ENCODE results near the gene OSBPL3. TPM values are rescaled to one million over a fixed set of nuclear protein-coding genes. Genes with fewer than 3 reads are reported as not detected.
A peak's percentile ranks its signal among the peaks of the same experiment; 100 is the strongest.

The OSBPL3 gene
- total and polyA plus RNA-seq, 2 donors (not counting 1 experiment from before 2014, with no cell fraction given), result 22.7 to 70.2 TPM

GRCh38 chr7:24827027-24827426, 153.0 kb downstream of the OSBPL3 start:
- Histone ChIP-seq H4K20me1 (ENCODE audit: control insufficient read depth, extremely low read depth, insufficient read depth, low read length) (no peaks in the 10 kb centered on the region), H3K27ac (ENCODE audit: insufficient read depth, low read length) (peak overlapping the region; percentile 14), H3K36me3 (ENCODE audit: control insufficient read depth, insufficient read depth, low read length) (peaks cover 4% of the 10 kb centered on the region), H3K9me3 (ENCODE audit: control insufficient read depth, insufficient read depth, low read depth, low read length) (no peaks in the 10 kb centered on the region), H3K4me1 (ENCODE audit: control insufficient read depth, extremely low read depth, insufficient read depth, low read length) (peaks cover 37% of the 10 kb centered on the region), H3K27me3 (ENCODE audit: control insufficient read depth, insufficient read depth, low read length) (no peaks in the 10 kb centered on the region), H3K4me3 (replicated peaks in 1 of 4; ENCODE audit: control extremely low read depth in 1 of 4, insufficient read depth in 1 of 4, low read depth in 3 of 4, low read length in 4 of 4) (no peak overlapping the region), H3K79me2 (ENCODE audit: control insufficient read depth, insufficient read depth, low read length) (no peaks in the 10 kb centered on the region), H3K4me2 (ENCODE audit: extremely low read depth, insufficient read depth, low read length) (no peak overlapping the region), H3K9ac (ENCODE audit: insufficient read depth, low read length) (no peak overlapping the region), H2AFZ (ENCODE audit: low read length) (no peak overlapping the region)
- no peak for DNase-seq (ENCODE audit: low read depth in 2 of 2)
- TF ChIP-seq, protein P1, sequence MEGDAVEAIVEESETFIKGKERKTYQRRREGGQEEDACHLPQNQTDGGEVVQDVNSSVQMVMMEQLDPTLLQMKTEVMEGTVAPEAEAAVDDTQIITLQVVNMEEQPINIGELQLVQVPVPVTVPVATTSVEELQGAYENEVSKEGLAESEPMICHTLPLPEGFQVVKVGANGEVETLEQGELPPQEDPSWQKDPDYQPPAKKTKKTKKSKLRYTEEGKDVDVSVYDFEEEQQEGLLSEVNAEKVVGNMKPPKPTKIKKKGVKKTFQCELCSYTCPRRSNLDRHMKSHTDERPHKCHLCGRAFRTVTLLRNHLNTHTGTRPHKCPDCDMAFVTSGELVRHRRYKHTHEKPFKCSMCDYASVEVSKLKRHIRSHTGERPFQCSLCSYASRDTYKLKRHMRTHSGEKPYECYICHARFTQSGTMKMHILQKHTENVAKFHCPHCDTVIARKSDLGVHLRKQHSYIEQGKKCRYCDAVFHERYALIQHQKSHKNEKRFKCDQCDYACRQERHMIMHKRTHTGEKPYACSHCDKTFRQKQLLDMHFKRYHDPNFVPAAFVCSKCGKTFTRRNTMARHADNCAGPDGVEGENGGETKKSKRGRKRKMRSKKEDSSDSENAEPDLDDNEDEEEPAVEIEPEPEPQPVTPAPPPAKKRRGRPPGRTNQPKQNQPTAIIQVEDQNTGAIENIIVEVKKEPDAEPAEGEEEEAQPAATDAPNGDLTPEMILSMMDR (conservative IDR thresholded peaks at IDR 0.05 in 1 of 2, IDR thresholded peaks at IDR 0.05 in 1 of 2; ENCODE audit: low read depth in 1 of 2, low read length in 2 of 2), result no peak
- no peak for TF ChIP-seq EZH2 (IDR thresholded peaks at IDR 0.05; ENCODE audit: low read length, missing control alignments)

- peak overlapping the region; percentile 52 for H3K4me2 ChIP-seq (ENCODE audit: extremely low read depth, insufficient read depth, low read length)
- H3K36me3 ChIP-seq (ENCODE audit: control insufficient read depth, insufficient read depth, low read length), result peaks cover 4% of the 10 kb centered on the region
- no peaks in the 10 kb centered on the region for H4K20me1 ChIP-seq (ENCODE audit: control insufficient read depth, extremely low read depth, insufficient read depth, low read length)
- no peak overlapping the region for H3K4me3 ChIP-seq (replicated peaks in 1 of 4; ENCODE audit: control extremely low read depth in 1 of 4, insufficient read depth in 1 of 4, low read depth in 3 of 4, low read length in 4 of 4)
- no peak overlapping the region for H2AFZ ChIP-seq (ENCODE audit: low read length)
- H3K9ac ChIP-seq (ENCODE audit: insufficient read depth, low read length), result no peak overlapping the region
- H3K27me3 ChIP-seq (ENCODE audit: control insufficient read depth, insufficient read depth, low read length), result no peaks in the 10 kb centered on the region
- peaks cover 38% of the 10 kb centered on the region for H3K4me1 ChIP-seq (ENCODE audit: control insufficient read depth, extremely low read depth, insufficient read depth, low read length)
- DNase-seq (ENCODE audit: low read depth in 2 of 2), result peak in 1 of 2 donors; percentile 77
- H3K9me3 ChIP-seq (ENCODE audit: control insufficient read depth, insufficient read depth, low read depth, low read length), result no peaks in the 10 kb centered on the region
- TF ChIP-seq, protein P1 (conservative IDR thresholded peaks at IDR 0.05 in 1 of 2, IDR thresholded peaks at IDR 0.05 in 1 of 2; ENCODE audit: low read depth in 1 of 2, low read length in 2 of 2), result no peak
- TF ChIP-seq EZH2 (IDR thresholded peaks at IDR 0.05; ENCODE audit: low read length, missing control alignments), result no peak
- H3K79me2 ChIP-seq (ENCODE audit: control insufficient read depth, insufficient read depth, low read length), result no peaks in the 10 kb centered on the region
- no peak overlapping the region for H3K27ac ChIP-seq (ENCODE audit: insufficient read depth, low read length)
Measured at GRCh38 chr7:24826662-24827020, 153.3 kb downstream of the OSBPL3 start.

DNA sequence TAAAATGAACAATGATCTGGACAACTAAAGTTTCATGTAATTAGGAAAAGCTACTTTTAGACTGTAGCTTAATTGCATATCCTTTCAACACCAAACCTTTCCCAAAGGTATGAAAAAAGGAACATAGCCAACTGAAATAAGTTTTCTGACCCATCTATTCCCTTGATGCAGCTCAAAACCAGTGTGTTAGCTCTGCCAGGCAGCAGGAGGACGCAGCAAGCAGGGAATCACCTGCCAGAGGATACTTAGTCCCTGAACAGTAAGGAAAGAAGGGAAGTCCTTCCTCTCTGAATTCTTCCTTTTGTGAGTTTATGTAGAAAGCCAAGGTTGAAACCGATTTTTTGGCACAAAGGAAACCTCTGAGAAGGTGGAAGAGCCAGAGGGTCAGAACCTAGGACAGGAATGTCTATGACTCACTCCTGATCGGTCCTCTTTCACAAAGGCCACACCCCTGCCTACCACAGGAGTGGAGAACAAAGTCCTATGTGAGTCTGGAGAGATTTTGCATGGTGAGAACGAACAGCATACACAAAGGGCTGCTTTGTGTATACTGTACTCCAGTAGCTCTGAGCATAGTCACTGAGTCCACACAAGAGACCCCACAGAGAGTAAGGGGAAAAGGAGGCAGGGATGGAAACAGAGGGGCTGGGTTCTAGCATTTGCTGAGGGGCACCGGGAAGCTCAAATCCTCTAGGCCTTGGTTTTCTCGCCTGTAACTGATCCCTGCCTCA, 153.9 kb downstream of the OSBPL3 start:
- Histone ChIP-seq H3K79me2 (ENCODE audit: control insufficient read depth, insufficient read depth, low read length) (no peaks in the 10 kb centered on the region), H3K27ac (ENCODE audit: insufficient read depth, low read length) (peak overlapping the region; percentile 11), H3K4me1 (ENCODE audit: control insufficient read depth, extremely low read depth, insufficient read depth, low read length) (peaks cover 40% of the 10 kb centered on the region), H4K20me1 (ENCODE audit: control insufficient read depth, extremely low read depth, insufficient read depth, low read length) (no peaks in the 10 kb centered on the region), H3K27me3 (ENCODE audit: control insufficient read depth, insufficient read depth, low read length) (no peaks in the 10 kb centered on the region), H2AFZ (ENCODE audit: low read length) (no peak overlapping the region), H3K36me3 (ENCODE audit: control insufficient read depth, insufficient read depth, low read length) (peaks cover 4% of the 10 kb centered on the region), H3K9ac (ENCODE audit: insufficient read depth, low read length) (no peak overlapping the region), H3K4me3 (replicated peaks in 1 of 4; ENCODE audit: control extremely low read depth in 1 of 4, insufficient read depth in 1 of 4, low read depth in 3 of 4, low read length in 4 of 4) (no peak overlapping the region), H3K4me2 (ENCODE audit: extremely low read depth, insufficient read depth, low read length) (peak overlapping the region; percentile 52), H3K9me3 (ENCODE audit: control insufficient read depth, insufficient read depth, low read depth, low read length) (no peaks in the 10 kb centered on the region)
- DNase-seq (ENCODE audit: low read depth in 2 of 2), result peak; percentile 48 to 91
- TF ChIP-seq, protein P1 (conservative IDR thresholded peaks at IDR 0.05 in 1 of 2, IDR thresholded peaks at IDR 0.05 in 1 of 2; ENCODE audit: low read depth in 1 of 2, low read length in 2 of 2), result no peak
- no peak for TF ChIP-seq EZH2 (IDR thresholded peaks at IDR 0.05; ENCODE audit: low read length, missing control alignments)

Data from fibroblast of lung (primary cell).